Stomach smooth muscle (tissue), 2 donors: ENCODE data around the gene SPOCK1.
"Not testable (repeated sequence)": the region's sequence is repeated elsewhere in the genome, so short reads cannot be mapped to it uniquely, and the experiment has no call there.

Experiments
- H3K27ac ChIP-seq: one replicate; pipeline ENCODE4 v1.7.0; 2013; ENCODE audit warnings: mild to moderate bottlenecking, low read length, inconsistent platforms
- H3K27me3 ChIP-seq, 2 donors: one replicate each; pipeline ENCODE4 v1.7.0; 2013; ENCODE audit warnings: low read length in 2 of 2; ENCODE audit not compliant: insufficient read depth in 2 of 2, control insufficient read depth in 1 of 2
- H3K36me3 ChIP-seq, 2 donors: one replicate each; pipeline ENCODE4 v1.7.0; 2013; ENCODE audit warnings: low read length in 2 of 2; ENCODE audit not compliant: control insufficient read depth in 2 of 2, insufficient read depth in 2 of 2
- H3K4me1 ChIP-seq: one replicate; pipeline ENCODE4 v1.7.0; 2013; ENCODE audit warnings: low read length; ENCODE audit not compliant: control insufficient read depth, insufficient read depth
- H3K4me3 ChIP-seq, 2 donors: one replicate each; pipeline ENCODE4 v1.7.0; 2013; ENCODE audit warnings: low read length in 2 of 2
- H3K9ac ChIP-seq, 2 donors: one replicate each; pipeline ENCODE4 v1.7.0; 2013; ENCODE audit warnings: low read length in 2 of 2, mild to moderate bottlenecking in 1 of 2
- H3K9me3 ChIP-seq, 2 donors: one replicate each; pipeline ENCODE4 v1.7.0; 2013; ENCODE audit warnings: low read length in 2 of 2; ENCODE audit not compliant: control insufficient read depth in 2 of 2
- donor health status: healthy.
- donor health status: Pancreatic carcinoma.

The SPOCK1 gene

DNA sequence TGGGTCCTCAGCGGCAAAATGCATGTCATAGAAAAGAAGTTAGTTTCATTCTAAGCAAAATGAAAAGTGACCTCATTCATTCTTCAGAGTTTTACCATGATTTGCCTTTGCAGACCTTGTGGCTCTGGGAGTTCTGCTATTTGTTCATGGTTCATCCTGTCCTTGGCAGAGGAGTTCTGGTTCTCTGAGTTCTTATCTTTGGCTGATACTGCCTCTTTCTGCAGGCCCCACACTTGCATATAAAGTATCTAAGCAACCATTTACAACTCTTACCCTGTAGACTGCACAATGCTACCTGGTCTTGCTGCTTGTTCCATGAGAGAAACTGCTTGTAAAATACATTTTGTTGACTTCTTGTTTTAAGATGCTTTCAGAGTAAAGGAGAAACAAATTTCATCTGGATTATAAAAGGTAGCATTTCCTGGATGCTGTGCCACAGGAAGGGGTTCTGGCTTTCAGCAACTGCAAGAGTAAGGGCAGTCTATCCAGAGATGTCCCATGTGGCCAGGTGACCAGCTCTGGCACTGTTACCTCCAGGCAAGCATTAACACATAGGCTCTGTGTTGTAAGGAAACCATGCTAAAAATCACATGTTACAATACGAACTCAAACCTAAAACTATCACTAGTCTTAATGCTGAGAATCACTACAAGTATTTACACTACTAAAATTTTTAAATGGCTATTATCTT is 513.2 kb downstream of the SPOCK1 start:
- no peak overlapping the region for H3K27ac ChIP-seq
- no peaks in the 10 kb centered on the region for H3K36me3 ChIP-seq
- no peaks in the 10 kb centered on the region for H3K4me1 ChIP-seq
- H3K27me3 ChIP-seq = no peaks in the 10 kb centered on the region
- H3K9ac ChIP-seq = no peak overlapping the region
- no peaks in the 10 kb centered on the region for H3K9me3 ChIP-seq
- no peak overlapping the region for H3K4me3 ChIP-seq

- H3K4me1 ChIP-seq = no peaks in the 10 kb centered on the region
- H3K9ac ChIP-seq = no peak overlapping the region
- no peak overlapping the region for H3K4me3 ChIP-seq
- H3K36me3 ChIP-seq = no peaks in the 10 kb centered on the region
- H3K9me3 ChIP-seq = no peaks in the 10 kb centered on the region
- no peak overlapping the region for H3K27ac ChIP-seq
- H3K27me3 ChIP-seq = no peaks in the 10 kb centered on the region
Measured at GRCh38 chr5:136984772-136985446, 514.2 kb downstream of the SPOCK1 start.

DNA sequence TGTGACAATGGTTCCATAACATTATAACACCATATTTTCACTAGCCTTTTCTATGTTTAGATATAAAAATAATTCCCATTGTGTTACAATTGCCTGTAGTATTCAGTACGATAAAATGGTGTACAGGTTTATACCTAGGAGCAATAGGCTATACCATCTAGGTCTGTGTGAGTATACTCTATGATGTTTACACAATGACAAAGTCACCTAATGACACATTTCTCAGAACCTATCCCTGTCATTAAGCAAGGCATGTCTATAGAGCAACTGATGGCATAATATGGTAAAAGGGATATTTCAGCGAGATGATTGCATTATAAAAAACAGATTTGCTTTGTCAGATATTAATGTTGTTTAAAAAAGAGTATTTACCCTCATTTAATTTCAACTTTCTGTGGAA is 517.2 kb downstream of the SPOCK1 start:
- no peaks in the 10 kb centered on the region for H3K36me3 ChIP-seq
- no peaks in the 10 kb centered on the region for H3K4me1 ChIP-seq
- no peak overlapping the region for H3K4me3 ChIP-seq
- H3K9ac ChIP-seq = no peak overlapping the region
- H3K27me3 ChIP-seq = no peaks in the 10 kb centered on the region
- H3K9me3 ChIP-seq = no peaks in the 10 kb centered on the region
- H3K27ac ChIP-seq = no peak overlapping the region

DNA sequence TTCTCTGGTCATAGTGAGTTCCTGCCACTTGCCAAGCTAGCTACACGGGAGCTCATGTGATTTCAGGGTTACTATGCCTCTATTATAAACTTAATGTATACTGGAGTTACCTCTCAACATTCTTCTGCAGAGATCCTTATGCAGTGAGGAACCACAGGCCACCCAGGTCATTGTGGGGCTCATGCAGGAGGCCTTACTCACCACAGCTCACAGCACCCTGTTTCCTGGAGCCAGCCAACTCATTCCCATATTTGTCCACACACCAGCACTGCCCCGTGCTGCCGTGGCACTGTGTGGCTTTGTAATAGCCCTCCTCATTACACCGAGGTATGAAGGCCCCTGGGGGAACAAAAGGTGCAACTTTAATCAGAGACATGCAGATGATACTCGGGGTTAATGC is 520.0 kb downstream of the SPOCK1 start:
- Histone ChIP-seq H3K36me3 (no peaks in the 10 kb centered on the region), H3K27ac (no peak overlapping the region), H3K4me3 (no peak overlapping the region), H3K9me3 (no peaks in the 10 kb centered on the region), H3K9ac (no peak overlapping the region), H3K27me3 (no peaks in the 10 kb centered on the region), H3K4me1 (no peaks in the 10 kb centered on the region)

- no peak overlapping the region for H3K9ac ChIP-seq
- H3K36me3 ChIP-seq = no peaks in the 10 kb centered on the region
- H3K4me1 ChIP-seq = no peaks in the 10 kb centered on the region
- no peaks in the 10 kb centered on the region for H3K27me3 ChIP-seq
- no peak overlapping the region for H3K27ac ChIP-seq
- H3K4me3 ChIP-seq = no peak overlapping the region
- no peaks in the 10 kb centered on the region for H3K9me3 ChIP-seq
Measured at GRCh38 chr5:136963504-136963903, 535.6 kb downstream of the SPOCK1 start.

DNA sequence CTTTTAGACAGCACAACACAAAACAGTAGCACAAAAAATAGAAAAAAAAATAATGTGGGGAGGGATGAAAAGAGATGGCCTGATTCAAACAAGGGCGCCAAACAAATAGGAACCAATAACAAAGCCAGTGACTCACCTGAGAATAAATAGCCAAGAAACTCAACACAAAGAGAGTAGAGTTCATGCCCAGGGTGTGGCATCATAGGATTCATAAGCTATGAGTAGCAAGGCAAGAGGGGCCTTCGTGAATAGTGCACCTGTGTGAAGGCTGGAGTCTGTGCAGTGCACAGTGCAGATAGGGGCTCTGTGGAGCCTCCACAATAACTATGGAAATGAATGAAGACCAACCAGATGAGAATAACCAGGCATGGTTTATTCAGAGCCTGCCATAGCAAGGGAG is 541.7 kb downstream of the SPOCK1 start:
- H3K4me1 ChIP-seq = no peaks in the 10 kb centered on the region
- no peak overlapping the region for H3K4me3 ChIP-seq
- H3K36me3 ChIP-seq = no peaks in the 10 kb centered on the region
- no peak overlapping the region for H3K27ac ChIP-seq
- no peaks in the 10 kb centered on the region for H3K9me3 ChIP-seq
- no peaks in the 10 kb centered on the region for H3K27me3 ChIP-seq
- H3K9ac ChIP-seq = no peak overlapping the region

- not testable (repeated sequence) for H3K27me3 ChIP-seq, H3K9ac ChIP-seq, H3K9me3 ChIP-seq, H3K36me3 ChIP-seq, H3K4me1 ChIP-seq, H3K27ac ChIP-seq, H3K4me3 ChIP-seq
Measured at GRCh38 chr5:136954142-136954541, 545.0 kb downstream of the SPOCK1 start.

DNA sequence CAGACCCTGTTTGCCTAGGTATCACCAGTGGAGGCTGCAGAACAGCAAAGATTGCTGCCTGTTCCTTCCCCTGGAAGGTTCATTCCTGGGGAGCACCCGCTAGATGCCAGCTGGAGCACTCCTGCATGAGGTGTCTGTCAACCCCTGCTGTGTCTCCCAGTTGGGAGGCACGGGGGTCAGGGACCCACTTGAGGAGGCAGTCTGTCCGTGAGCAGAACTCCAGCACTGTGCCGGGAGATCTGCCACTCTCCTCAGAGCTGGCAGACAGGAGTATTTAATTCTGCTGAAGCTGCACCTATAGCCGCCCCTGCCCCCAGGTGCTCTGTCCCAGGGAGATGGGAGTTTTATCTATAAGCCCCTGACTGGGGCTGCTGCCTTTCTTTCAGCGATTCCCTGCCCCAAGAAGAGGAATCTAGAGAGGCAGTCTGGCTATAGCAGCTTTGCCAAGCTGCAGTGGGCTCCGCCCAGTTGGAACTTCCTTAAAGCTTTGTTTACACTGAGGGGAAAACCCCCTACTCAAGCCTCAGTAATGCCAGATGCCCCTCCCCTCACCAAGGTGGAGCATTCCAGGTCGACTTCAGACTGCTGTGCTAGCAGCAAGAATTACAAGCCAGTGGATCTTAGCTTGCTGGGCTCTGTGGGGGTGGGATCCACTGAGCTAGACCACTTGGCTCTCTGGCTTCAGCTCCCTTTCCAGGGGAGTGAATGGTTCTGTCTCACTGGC is 545.6 kb downstream of the SPOCK1 start:
- H3K27ac ChIP-seq, H3K4me1 ChIP-seq, H3K9me3 ChIP-seq, H3K27me3 ChIP-seq, H3K9ac ChIP-seq, H3K4me3 ChIP-seq, H3K36me3 ChIP-seq: not testable (repeated sequence)

DNA sequence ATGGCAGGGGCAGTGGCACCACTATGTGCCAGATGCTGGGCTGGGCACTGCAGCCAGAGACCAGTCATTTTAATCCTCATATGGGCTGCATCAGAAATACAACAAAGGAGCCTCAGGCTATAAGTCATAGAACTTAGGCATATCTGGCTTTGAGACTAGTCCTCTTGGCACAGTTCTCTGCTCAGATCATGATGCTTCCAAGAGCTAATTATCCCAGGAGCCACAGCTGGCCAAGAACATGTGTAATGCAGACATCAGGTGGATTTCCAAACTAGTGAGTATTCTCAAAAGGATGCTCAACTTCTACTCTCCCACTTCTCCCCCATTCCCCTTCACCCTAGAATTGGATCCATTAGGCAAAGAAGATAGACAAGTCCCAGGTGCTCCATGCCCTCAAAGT is 571.6 kb downstream of the SPOCK1 start:
- Histone ChIP-seq H3K36me3 (no peaks in the 10 kb centered on the region), H3K4me1 (no peaks in the 10 kb centered on the region), H3K4me3 (no peak overlapping the region), H3K9ac (no peak overlapping the region), H3K9me3 (no peaks in the 10 kb centered on the region), H3K27ac (no peak overlapping the region), H3K27me3 (no peaks in the 10 kb centered on the region)

GRCh38 chr5:136926073-136926472 is 573.1 kb downstream of the SPOCK1 start:
- H3K27me3 ChIP-seq = no peaks in the 10 kb centered on the region
- H3K27ac ChIP-seq = no peak overlapping the region
- H3K4me3 ChIP-seq = no peak overlapping the region
- H3K4me1 ChIP-seq = no peaks in the 10 kb centered on the region
- H3K9me3 ChIP-seq = no peaks in the 10 kb centered on the region
- H3K36me3 ChIP-seq = no peaks in the 10 kb centered on the region
- H3K9ac ChIP-seq = no peak overlapping the region
